GM23338 (cell line): Measurements from ENCODE around the gene GPHN. TPM values are rescaled to one million over a fixed set of nuclear protein-coding genes. Genes with fewer than 3 reads are reported as not detected.

Experiments used
- ATAC-seq: fragments of 200-7000 bp; cut with Tn5 transposase; 3 replicates; pipeline ENCODE4 v1.9.1; 2020
- DNase-seq: peaks from one replicate; pipeline ENCODE4 v3.0.0-alpha.2; 2015; ENCODE audit warnings: low spot score
- H2AFZ ChIP-seq: fragments of 200-600 bp; sonication (generic); 2 replicates; pipeline ENCODE4 v1.8.0; 2016; ENCODE audit warnings: antibody characterized with exemption, mild to moderate bottlenecking, moderate library complexity
- H3F3A ChIP-seq: fragments of 200-600 bp; sonication (generic); replicated peaks from 2 replicates; pipeline ENCODE4 v1.8.0; 2017; ENCODE audit warnings: antibody characterized with exemption, mixed run types, low read depth
- H3K27ac ChIP-seq: fragments of 200-600 bp; sonication (generic); 2 replicates; pipeline ENCODE4 v1.6.1; 2016; ENCODE audit warnings: low read depth
- H3K27me3 ChIP-seq: fragments of 200-600 bp; sonication (generic); 2 replicates; pipeline ENCODE4 v1.8.0; 2016; ENCODE audit warnings: mild to moderate bottlenecking, mixed run types, moderate library complexity; ENCODE audit not compliant: insufficient read depth
- H3K36me3 ChIP-seq: fragments of 200-600 bp; sonication (generic); 2 replicates; pipeline ENCODE4 v1.8.0; 2016; ENCODE audit warnings: mild to moderate bottlenecking; ENCODE audit not compliant: insufficient read depth
- H3K4me1 ChIP-seq: fragments of 200-600 bp; sonication (generic); 2 replicates; pipeline ENCODE4 v1.8.0; 2016; ENCODE audit warnings: mild to moderate bottlenecking, moderate library complexity; ENCODE audit not compliant: insufficient read depth
- H3K4me2 ChIP-seq: fragments of 200-600 bp; sonication (generic); 2 replicates; pipeline ENCODE4 v1.7.1; 2017; ENCODE audit warnings: mixed run types
- H3K4me3 ChIP-seq: fragments of 200-600 bp; sonication (generic); 2 replicates; pipeline ENCODE4 v1.6.1; 2016; ENCODE audit warnings: mixed run types
- H3K79me2 ChIP-seq: fragments of 200-600 bp; sonication (generic); replicated peaks from 2 replicates; pipeline ENCODE4 v1.8.0; 2017; ENCODE audit warnings: mild to moderate bottlenecking; ENCODE audit not compliant: insufficient read depth
- H3K9me2 ChIP-seq: fragments of 200-600 bp; sonication (generic); 2 replicates; pipeline ENCODE4 v1.8.0; 2017; ENCODE audit not compliant: insufficient read depth
- H4K20me1 ChIP-seq: fragments of 200-600 bp; sonication (generic); replicated peaks from 2 replicates; pipeline ENCODE4 v1.8.0; 2017; ENCODE audit warnings: mild to moderate bottlenecking; ENCODE audit not compliant: insufficient read depth
- H3K27ac Mint-ChIP-seq: 2 replicates; pipeline ENCODE4 v1.8.0; 2020; ENCODE audit warnings: inconsistent platforms, mild to moderate bottlenecking, moderate library complexity, mixed read lengths
- H3K27me3 Mint-ChIP-seq: 3 replicates; pipeline ENCODE4 v1.8.0; 2022; ENCODE audit warnings: low read depth, mild to moderate bottlenecking, moderate library complexity, mixed read lengths, inconsistent platforms; ENCODE audit not compliant: insufficient read depth, poor library complexity
- H3K36me3 Mint-ChIP-seq: 3 replicates; pipeline ENCODE4 v1.8.0; 2021; ENCODE audit warnings: low read depth, mild to moderate bottlenecking, inconsistent platforms, moderate library complexity, mixed read lengths
- H3K4me1 Mint-ChIP-seq: 3 replicates; pipeline ENCODE4 v1.8.0; 2020; ENCODE audit warnings: mild to moderate bottlenecking, inconsistent platforms, mixed read lengths
- H3K4me3 Mint-ChIP-seq: 3 replicates; pipeline ENCODE4 v1.8.0; 2021; ENCODE audit warnings: moderate library complexity, mild to moderate bottlenecking, inconsistent platforms, mixed read lengths
- H3K9me3 Mint-ChIP-seq: 3 replicates; pipeline ENCODE4 v1.8.0; 2020; ENCODE audit warnings: moderate library complexity, mild to moderate bottlenecking, inconsistent platforms, mixed read lengths
- EZH2phosphoT487 ChIP-seq: fragments of 200-600 bp; sonication (generic); IDR thresholded peaks from one replicate; pipeline ENCODE4 v1.8.1; 2018; ENCODE audit warnings: antibody characterized with exemption; ENCODE audit not compliant: unreplicated experiment
- NANOG ChIP-seq: IDR thresholded peaks from 2 replicates; pipeline ENCODE4 v1.6.1; 2016; ENCODE audit warnings: antibody characterized with exemption, borderline replicate concordance
- POLR2AphosphoS5 ChIP-seq: IDR thresholded peaks from 2 replicates; pipeline ENCODE4 v1.6.1; 2016; ENCODE audit warnings: antibody characterized with exemption, low read depth
- ZNF331 ChIP-seq: fragments of 250-450 bp; sonication (Bioruptor Pico); IDR thresholded peaks from 2 replicates; pipeline ENCODE4 v1.5.0; 2020; ENCODE audit warnings: low read depth, mild to moderate bottlenecking, moderate library complexity
- polyA plus RNA-seq: library from polyadenylated mRNA; unstranded; fragments of >200 nt; fragmentation: Nextera tagmentation; extraction: Ambion mirVana; gene quantifications from 2 replicates; pipeline ENCODE4 v1.2.1, GENCODE V29; 2016
- total RNA-seq: library from RNA; depleted of rRNA; stranded (reverse); fragments of >200 nt; shearing (Covaris generic); gene quantifications from 2 replicates; pipeline ENCODE4 v1.2.3, GENCODE V29; 2014
- TF ChIP-seq, protein P1 (sequence below), 2 experiments: fragments of 200-600 bp in 1 of 2; sonication (generic) in 1 of 2; conservative IDR thresholded peaks; 2 replicates each; pipeline versions ENCODE4 v1.5.1 to v1.6.1; 2016 to 2017; ENCODE audit warnings: antibody characterized with exemption in 2 of 2, low read depth in 2 of 2, mild to moderate bottlenecking in 2 of 2, moderate library complexity in 1 of 2
- TF ChIP-seq, protein P2 (sequence below): IDR thresholded peaks from one replicate; pipeline ENCODE4 v1.6.1; 2018; ENCODE audit warnings: antibody characterized with exemption; ENCODE audit not compliant: unreplicated experiment
- TF ChIP-seq, protein P3 (sequence below): fragments of 250-450 bp; sonication (Bioruptor Pico); IDR thresholded peaks from 2 replicates; pipeline ENCODE4 v1.5.0; 2020; ENCODE audit warnings: mild to moderate bottlenecking, moderate library complexity

GPHN gene
- total and polyA plus RNA-seq, 2 experiments from 2014 or later = 17.6 to 20.6 TPM

DNA sequence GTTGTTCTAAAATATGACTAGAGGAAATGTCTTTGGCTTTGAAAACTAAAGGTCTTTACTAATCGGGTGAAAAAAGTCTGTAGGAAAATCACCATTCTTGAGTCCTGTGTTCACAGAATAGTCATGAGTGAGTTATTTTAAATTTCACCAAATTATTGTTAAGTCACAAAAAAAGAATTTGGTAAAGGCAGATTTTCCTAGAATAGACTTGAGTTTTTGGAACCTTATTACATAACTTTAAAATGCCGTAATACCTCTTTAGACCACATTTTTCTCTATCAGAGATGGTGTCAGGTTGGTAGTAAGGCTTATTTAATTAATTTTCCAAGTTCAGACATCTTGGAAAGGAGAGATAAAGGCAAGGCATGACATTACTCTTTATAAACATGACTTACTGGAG, 496.6 kb downstream of the GPHN start (continued):
- TF ChIP-seq, protein P1, sequence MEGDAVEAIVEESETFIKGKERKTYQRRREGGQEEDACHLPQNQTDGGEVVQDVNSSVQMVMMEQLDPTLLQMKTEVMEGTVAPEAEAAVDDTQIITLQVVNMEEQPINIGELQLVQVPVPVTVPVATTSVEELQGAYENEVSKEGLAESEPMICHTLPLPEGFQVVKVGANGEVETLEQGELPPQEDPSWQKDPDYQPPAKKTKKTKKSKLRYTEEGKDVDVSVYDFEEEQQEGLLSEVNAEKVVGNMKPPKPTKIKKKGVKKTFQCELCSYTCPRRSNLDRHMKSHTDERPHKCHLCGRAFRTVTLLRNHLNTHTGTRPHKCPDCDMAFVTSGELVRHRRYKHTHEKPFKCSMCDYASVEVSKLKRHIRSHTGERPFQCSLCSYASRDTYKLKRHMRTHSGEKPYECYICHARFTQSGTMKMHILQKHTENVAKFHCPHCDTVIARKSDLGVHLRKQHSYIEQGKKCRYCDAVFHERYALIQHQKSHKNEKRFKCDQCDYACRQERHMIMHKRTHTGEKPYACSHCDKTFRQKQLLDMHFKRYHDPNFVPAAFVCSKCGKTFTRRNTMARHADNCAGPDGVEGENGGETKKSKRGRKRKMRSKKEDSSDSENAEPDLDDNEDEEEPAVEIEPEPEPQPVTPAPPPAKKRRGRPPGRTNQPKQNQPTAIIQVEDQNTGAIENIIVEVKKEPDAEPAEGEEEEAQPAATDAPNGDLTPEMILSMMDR (conservative IDR thresholded peaks at IDR 0.05; ENCODE audit: low read depth in 2 of 2) = no peak
- TF ChIP-seq NANOG = no peak

DNA sequence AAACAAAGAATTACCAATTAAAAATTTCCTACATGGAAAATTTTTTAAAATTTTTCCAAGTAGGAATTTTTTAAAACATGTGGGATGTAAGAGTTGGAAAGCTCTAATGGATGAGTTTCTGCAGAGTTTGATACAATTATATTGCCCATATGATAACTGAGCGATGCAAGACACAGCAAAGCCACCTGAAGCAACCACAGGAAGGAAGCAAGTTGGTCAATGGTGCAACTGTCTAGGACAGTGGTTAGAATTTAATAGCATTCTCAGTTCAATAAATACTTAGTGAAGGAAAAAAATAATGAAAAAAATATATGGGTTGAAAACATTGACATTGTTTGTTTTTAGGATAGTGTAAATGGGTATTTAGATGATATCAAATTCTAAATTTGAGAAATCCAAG, 502.7 kb downstream of the GPHN start:
- H3K4me3 Mint-ChIP-seq = no peak overlapping the region
- no peaks in the 10 kb centered on the region for H3K36me3 Mint-ChIP-seq
- H2AFZ ChIP-seq = no peak overlapping the region
- H3K79me2 ChIP-seq = no peaks in the 10 kb centered on the region
- H3K27ac Mint-ChIP-seq = no peak overlapping the region
- TF ChIP-seq, protein P2, sequence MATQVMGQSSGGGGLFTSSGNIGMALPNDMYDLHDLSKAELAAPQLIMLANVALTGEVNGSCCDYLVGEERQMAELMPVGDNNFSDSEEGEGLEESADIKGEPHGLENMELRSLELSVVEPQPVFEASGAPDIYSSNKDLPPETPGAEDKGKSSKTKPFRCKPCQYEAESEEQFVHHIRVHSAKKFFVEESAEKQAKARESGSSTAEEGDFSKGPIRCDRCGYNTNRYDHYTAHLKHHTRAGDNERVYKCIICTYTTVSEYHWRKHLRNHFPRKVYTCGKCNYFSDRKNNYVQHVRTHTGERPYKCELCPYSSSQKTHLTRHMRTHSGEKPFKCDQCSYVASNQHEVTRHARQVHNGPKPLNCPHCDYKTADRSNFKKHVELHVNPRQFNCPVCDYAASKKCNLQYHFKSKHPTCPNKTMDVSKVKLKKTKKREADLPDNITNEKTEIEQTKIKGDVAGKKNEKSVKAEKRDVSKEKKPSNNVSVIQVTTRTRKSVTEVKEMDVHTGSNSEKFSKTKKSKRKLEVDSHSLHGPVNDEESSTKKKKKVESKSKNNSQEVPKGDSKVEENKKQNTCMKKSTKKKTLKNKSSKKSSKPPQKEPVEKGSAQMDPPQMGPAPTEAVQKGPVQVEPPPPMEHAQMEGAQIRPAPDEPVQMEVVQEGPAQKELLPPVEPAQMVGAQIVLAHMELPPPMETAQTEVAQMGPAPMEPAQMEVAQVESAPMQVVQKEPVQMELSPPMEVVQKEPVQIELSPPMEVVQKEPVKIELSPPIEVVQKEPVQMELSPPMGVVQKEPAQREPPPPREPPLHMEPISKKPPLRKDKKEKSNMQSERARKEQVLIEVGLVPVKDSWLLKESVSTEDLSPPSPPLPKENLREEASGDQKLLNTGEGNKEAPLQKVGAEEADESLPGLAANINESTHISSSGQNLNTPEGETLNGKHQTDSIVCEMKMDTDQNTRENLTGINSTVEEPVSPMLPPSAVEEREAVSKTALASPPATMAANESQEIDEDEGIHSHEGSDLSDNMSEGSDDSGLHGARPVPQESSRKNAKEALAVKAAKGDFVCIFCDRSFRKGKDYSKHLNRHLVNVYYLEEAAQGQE = no peak
- TF ChIP-seq POLR2AphosphoS5 (no peak), EZH2phosphoT487 (no peak)
- no peaks in the 10 kb centered on the region for H3K4me1 ChIP-seq
- DNase-seq (no peak), ATAC-seq (no peak)
- H3K27me3 ChIP-seq = no peaks in the 10 kb centered on the region
- H3K9me2 ChIP-seq = no peaks in the 10 kb centered on the region
- H3K4me3 ChIP-seq = no peak overlapping the region
- H3K4me1 Mint-ChIP-seq = no peaks in the 10 kb centered on the region
- H3K9me3 Mint-ChIP-seq = no peaks in the 10 kb centered on the region
- H4K20me1 ChIP-seq = no peaks in the 10 kb centered on the region
- H3K36me3 ChIP-seq = no peaks in the 10 kb centered on the region
- no peaks in the 10 kb centered on the region for H3F3A ChIP-seq
- no peaks in the 10 kb centered on the region for H3K27me3 Mint-ChIP-seq
- no peak overlapping the region for H3K27ac ChIP-seq
- H3K4me2 ChIP-seq = no peak overlapping the region

DNA sequence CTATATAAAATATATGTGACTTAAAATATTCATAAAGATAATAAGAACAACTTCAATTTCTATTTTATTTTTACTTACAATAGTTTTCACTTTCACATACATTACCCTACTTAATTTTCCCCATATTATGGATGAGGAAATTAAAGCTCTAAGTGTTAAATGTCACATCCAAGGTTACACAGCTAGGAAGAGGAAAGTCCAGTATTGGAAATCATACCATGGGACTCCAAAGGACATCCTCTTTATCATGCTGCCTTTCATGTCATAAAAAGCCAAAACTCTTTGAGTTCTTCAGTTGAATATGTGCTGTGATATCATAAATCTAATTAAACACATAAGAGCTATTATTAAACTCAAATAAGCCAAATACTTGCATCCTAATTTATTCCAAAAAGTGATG, 508.9 kb downstream of the GPHN start:
- no peaks in the 10 kb centered on the region for H3F3A ChIP-seq
- no peaks in the 10 kb centered on the region for H3K36me3 Mint-ChIP-seq
- H3K27me3 ChIP-seq = no peaks in the 10 kb centered on the region
- H3K27ac ChIP-seq = no peak overlapping the region
- ATAC-seq (no peak), DNase-seq (no peak)
- H3K27ac Mint-ChIP-seq = no peak overlapping the region
- H3K4me1 ChIP-seq = no peaks in the 10 kb centered on the region; the same call in 1 of the 2 replicates
- no peak overlapping the region for H3K4me2 ChIP-seq
- no peak overlapping the region for H3K4me3 ChIP-seq
- H3K9me3 Mint-ChIP-seq = no peaks in the 10 kb centered on the region
- H3K27me3 Mint-ChIP-seq = no peaks in the 10 kb centered on the region
- H3K4me3 Mint-ChIP-seq = no peak overlapping the region
- no peak overlapping the region for H2AFZ ChIP-seq
- no peaks in the 10 kb centered on the region for H4K20me1 ChIP-seq
- H3K79me2 ChIP-seq = no peaks in the 10 kb centered on the region
- no peaks in the 10 kb centered on the region for H3K4me1 Mint-ChIP-seq
- H3K36me3 ChIP-seq = no peaks in the 10 kb centered on the region
- no peaks in the 10 kb centered on the region for H3K9me2 ChIP-seq
- TF ChIP-seq, protein P3, sequence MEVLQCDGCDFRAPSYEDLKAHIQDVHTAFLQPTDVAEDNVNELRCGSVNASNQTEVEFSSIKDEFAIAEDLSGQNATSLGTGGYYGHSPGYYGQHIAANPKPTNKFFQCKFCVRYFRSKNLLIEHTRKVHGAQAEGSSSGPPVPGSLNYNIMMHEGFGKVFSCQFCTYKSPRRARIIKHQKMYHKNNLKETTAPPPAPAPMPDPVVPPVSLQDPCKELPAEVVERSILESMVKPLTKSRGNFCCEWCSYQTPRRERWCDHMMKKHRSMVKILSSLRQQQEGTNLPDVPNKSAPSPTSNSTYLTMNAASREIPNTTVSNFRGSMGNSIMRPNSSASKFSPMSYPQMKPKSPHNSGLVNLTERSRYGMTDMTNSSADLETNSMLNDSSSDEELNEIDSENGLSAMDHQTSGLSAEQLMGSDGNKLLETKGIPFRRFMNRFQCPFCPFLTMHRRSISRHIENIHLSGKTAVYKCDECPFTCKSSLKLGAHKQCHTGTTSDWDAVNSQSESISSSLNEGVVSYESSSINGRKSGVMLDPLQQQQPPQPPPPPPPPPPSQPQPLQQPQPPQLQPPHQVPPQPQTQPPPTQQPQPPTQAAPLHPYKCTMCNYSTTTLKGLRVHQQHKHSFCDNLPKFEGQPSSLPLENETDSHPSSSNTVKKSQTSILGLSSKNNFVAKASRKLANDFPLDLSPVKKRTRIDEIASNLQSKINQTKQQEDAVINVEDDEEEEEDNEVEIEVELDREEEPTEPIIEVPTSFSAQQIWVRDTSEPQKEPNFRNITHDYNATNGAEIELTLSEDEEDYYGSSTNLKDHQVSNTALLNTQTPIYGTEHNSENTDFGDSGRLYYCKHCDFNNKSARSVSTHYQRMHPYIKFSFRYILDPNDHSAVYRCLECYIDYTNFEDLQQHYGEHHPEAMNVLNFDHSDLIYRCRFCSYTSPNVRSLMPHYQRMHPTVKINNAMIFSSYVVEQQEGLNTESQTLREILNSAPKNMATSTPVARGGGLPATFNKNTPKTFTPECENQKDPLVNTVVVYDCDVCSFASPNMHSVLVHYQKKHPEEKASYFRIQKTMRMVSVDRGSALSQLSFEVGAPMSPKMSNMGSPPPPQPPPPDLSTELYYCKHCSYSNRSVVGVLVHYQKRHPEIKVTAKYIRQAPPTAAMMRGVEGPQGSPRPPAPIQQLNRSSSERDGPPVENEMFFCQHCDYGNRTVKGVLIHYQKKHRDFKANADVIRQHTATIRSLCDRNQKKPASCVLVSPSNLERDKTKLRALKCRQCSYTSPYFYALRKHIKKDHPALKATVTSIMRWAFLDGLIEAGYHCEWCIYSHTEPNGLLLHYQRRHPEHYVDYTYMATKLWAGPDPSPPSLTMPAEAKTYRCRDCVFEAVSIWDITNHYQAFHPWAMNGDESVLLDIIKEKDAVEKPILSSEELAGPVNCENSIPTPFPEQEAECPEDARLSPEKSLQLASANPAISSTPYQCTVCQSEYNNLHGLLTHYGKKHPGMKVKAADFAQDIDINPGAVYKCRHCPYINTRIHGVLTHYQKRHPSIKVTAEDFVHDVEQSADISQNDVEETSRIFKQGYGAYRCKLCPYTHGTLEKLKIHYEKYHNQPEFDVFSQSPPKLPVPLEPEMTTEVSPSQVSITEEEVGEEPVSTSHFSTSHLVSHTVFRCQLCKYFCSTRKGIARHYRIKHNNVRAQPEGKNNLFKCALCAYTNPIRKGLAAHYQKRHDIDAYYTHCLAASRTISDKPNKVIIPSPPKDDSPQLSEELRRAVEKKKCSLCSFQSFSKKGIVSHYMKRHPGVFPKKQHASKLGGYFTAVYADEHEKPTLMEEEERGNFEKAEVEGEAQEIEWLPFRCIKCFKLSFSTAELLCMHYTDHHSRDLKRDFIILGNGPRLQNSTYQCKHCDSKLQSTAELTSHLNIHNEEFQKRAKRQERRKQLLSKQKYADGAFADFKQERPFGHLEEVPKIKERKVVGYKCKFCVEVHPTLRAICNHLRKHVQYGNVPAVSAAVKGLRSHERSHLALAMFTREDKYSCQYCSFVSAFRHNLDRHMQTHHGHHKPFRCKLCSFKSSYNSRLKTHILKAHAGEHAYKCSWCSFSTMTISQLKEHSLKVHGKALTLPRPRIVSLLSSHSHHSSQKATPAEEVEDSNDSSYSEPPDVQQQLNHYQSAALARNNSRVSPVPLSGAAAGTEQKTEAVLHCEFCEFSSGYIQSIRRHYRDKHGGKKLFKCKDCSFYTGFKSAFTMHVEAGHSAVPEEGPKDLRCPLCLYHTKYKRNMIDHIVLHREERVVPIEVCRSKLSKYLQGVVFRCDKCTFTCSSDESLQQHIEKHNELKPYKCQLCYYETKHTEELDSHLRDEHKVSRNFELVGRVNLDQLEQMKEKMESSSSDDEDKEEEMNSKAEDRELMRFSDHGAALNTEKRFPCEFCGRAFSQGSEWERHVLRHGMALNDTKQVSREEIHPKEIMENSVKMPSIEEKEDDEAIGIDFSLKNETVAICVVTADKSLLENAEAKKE (CRISPR knock-in tag) = no peak
- TF ChIP-seq ZNF331 (CRISPR knock-in tag) = no peak
